MCF 10A (cell line): ENCODE measurements around the gene PRPF40B. TPM values are rescaled to one million over a fixed set of nuclear protein-coding genes. Genes with fewer than 3 reads are reported as not detected.

Experiments used
- BruUV-seq: library from RNA; stranded (reverse); fragments of 400-500 nt; replicated peaks from 2 replicates; lab custom pipeline; 2021; lab: Mats Ljungman, UMichigan
- CTCF ChIA-PET: fragments of 300-600 bp; sonication (Branson Sonifier 250); formaldehyde crosslinking; extraction: SDS; loops from one replicate; lab custom pipeline; 2021; ENCODE audit warnings: antibody characterized with exemption, inconsistent platforms; lab: Yijun Ruan, JAX
- POLR2A ChIA-PET: fragments of 300-600, 350-650 bp; sonication (Branson Sonifier 250); formaldehyde crosslinking; extraction: SDS; loops from one replicate; lab custom pipeline; 2020; ENCODE audit warnings: antibody characterized with exemption, inconsistent platforms; lab: Yijun Ruan, JAX
- DNase-seq: peaks from one replicate; pipeline ENCODE4 v3.0.0-alpha.2; 2018; ENCODE audit not compliant: unreplicated experiment
- H3K27ac Mint-ChIP-seq: one replicate; pipeline ENCODE4 v1.8.0; 2022; ENCODE audit warnings: mild to moderate bottlenecking, low read depth, mixed read lengths; ENCODE audit not compliant: unreplicated experiment
- H3K27me3 Mint-ChIP-seq: one replicate; pipeline ENCODE4 v1.8.0; 2022; ENCODE audit warnings: mixed read lengths; ENCODE audit not compliant: insufficient read depth, unreplicated experiment
- H3K36me3 Mint-ChIP-seq: one replicate; pipeline ENCODE4 v1.8.0; 2022; ENCODE audit warnings: mild to moderate bottlenecking, moderate library complexity, mixed read lengths; ENCODE audit not compliant: insufficient read depth, unreplicated experiment
- H3K4me1 Mint-ChIP-seq: one replicate; pipeline ENCODE4 v1.8.0; 2022; ENCODE audit warnings: mixed read lengths; ENCODE audit not compliant: insufficient read depth, unreplicated experiment
- H3K4me3 Mint-ChIP-seq: one replicate; pipeline ENCODE4 v1.8.0; 2022; ENCODE audit warnings: mild to moderate bottlenecking, moderate library complexity, mixed read lengths; ENCODE audit not compliant: unreplicated experiment
- H3K9me3 Mint-ChIP-seq: one replicate; pipeline ENCODE4 v1.8.0; 2022; ENCODE audit warnings: mixed read lengths; ENCODE audit not compliant: unreplicated experiment
- CTCF ChIP-seq: fragments of 200-600 bp; IDR thresholded peaks from one replicate; pipeline ENCODE4 v1.8.0; 2022; ENCODE audit warnings: antibody characterized with exemption, mild to moderate bottlenecking; ENCODE audit not compliant: unreplicated experiment
- intact Hi-C: fragments of 100-400 bp; cut with micrococcal nuclease; formaldehyde crosslinking; loops from 2 replicates; pipeline ENCODE4 v1.14.1; 2022
- total RNA-seq: library from RNA; stranded (reverse); gene quantifications from 2 replicates; pipeline ENCODE4 v1.2.3, GENCODE V29; 2022

PRPF40B gene
- total RNA-seq, 1 experiment from 2014 or later = 48.5 TPM

- Mint-ChIP-seq H3K9me3 (no peaks in the 10 kb centered on the region), H3K4me3 (no peak overlapping the region), H3K27me3 (peaks cover 11% of the 10 kb centered on the region), H3K27ac (no peak overlapping the region), H3K36me3 (no peaks in the 10 kb centered on the region), H3K4me1 (no peaks in the 10 kb centered on the region)
- POLR2A ChIA-PET = interaction anchor here (0.7 kb wide), 1 partner anchor 75 kb away, joined by 3 read pairs; no protein-coding TSS in a partner anchor
- intact Hi-C loops = no loop called here
- DNase-seq = no peak
- TF ChIP-seq CTCF = no peak
- no TSS peak for BruUV-seq
- CTCF ChIA-PET = interaction anchor here (0.8 kb wide), 1 partner anchor 13 kb away, joined by 4 read pairs; no protein-coding TSS in a partner anchor
Observed at GRCh38 chr12:49692851-49693250, 69.5 kb downstream of the PRPF40B start.

GRCh38 chr12:49693931-49694444 lies 70.6 kb downstream of the PRPF40B start:
- DNase-seq = no peak
- CTCF ChIA-PET = no interaction called here
- Mint-ChIP-seq H3K36me3 (no peaks in the 10 kb centered on the region), H3K9me3 (no peaks in the 10 kb centered on the region), H3K27me3 (peaks cover 11% of the 10 kb centered on the region), H3K4me3 (no peak overlapping the region), H3K27ac (no peak overlapping the region), H3K4me1 (no peaks in the 10 kb centered on the region)
- POLR2A ChIA-PET = no interaction called here
- no peak for TF ChIP-seq CTCF
- BruUV-seq = no TSS peak
- intact Hi-C loops = no loop called here

Other genes with a start within 250 kb of the PRPF40B start
- gene KCNH3, start 84.5 kb upstream of the PRPF40B start, total RNA-seq = not detected in 2 replicates
- 34.3 and 58.7 TPM in 2 replicates for gene MCRS1, start 55.4 kb upstream of the PRPF40B start, total RNA-seq
- gene FAM186B, start 17.9 kb upstream of the PRPF40B start, total RNA-seq = 0.30 and 0.64 TPM in 2 replicates
- 0.58 and 0.91 TPM in 2 replicates for gene FMNL3, start 83.8 kb downstream of the PRPF40B start, total RNA-seq
- 517 and 606 TPM in 2 replicates for gene TMBIM6, start 118.0 kb downstream of the PRPF40B start, total RNA-seq
- 19.9 and 23.1 TPM in 2 replicates for gene NCKAP5L, start 204.9 kb downstream of the PRPF40B start, total RNA-seq
- 6.2 and 8.2 TPM in 2 replicates for gene BCDIN3D, start 219.5 kb downstream of the PRPF40B start, total RNA-seq